Stimulated activated CD8-positive, alpha-beta memory T cell treated with anti-CD3 and anti-CD28 coated beads, Interleukin-4, amount 100 ng/mL, for 48 hours (primary cell): Measurements from ENCODE around the gene ME2.
"Not testable (repeated sequence)": the region's sequence is repeated elsewhere in the genome, so short reads cannot be mapped to it uniquely, and the experiment has no call there.

ENCODE experiments used
- DNase-seq: peaks from one replicate; pipeline ENCODE4 v3.0.0-alpha.2; 2020

Gene ME2

GRCh38 chr18:50862401-50862800, 16.5 kb upstream of the ME2 start:
- no peak for DNase-seq

- DNase-seq: no peak
Measured at GRCh38 chr18:50863840-50864375, 15.0 kb upstream of the ME2 start.

- no peak for DNase-seq
Measured at GRCh38 chr18:50866765-50867164, 12.2 kb upstream of the ME2 start.

GRCh38 chr18:50869150-50869549, 9.8 kb upstream of the ME2 start:
- DNase-seq: no peak

GRCh38 chr18:50870138-50870845, 8.6 kb upstream of the ME2 start:
- no peak for DNase-seq

GRCh38 chr18:50871846-50872245, 7.1 kb upstream of the ME2 start:
- DNase-seq: no peak

GRCh38 chr18:50875966-50876536, 2.9 kb upstream of the ME2 start:
- no peak for DNase-seq

GRCh38 chr18:50877545-50878265, 1.2 kb upstream of the ME2 start:
- no peak for DNase-seq

- peak; percentile 52 for DNase-seq
Measured at GRCh38 chr18:50879302-50880118, 592 bp downstream of the ME2 start.

GRCh38 chr18:50880119-50880465, 1.2 kb downstream of the ME2 start:
- no peak for DNase-seq

- DNase-seq: not testable (repeated sequence)
Measured at GRCh38 chr18:50880944-50881343, 2.0 kb downstream of the ME2 start.

- DNase-seq: no peak
Measured at GRCh38 chr18:50886929-50887328, 8.0 kb downstream of the ME2 start.

GRCh38 chr18:50895350-50896045, 16.6 kb downstream of the ME2 start:
- no peak for DNase-seq

- no peak for DNase-seq
Measured at GRCh38 chr18:50896093-50896492, 17.2 kb downstream of the ME2 start.

- no peak for DNase-seq
Measured at GRCh38 chr18:50898919-50899318, 20.0 kb downstream of the ME2 start.

GRCh38 chr18:50902797-50903196, 23.9 kb downstream of the ME2 start:
- no peak for DNase-seq

- no peak for DNase-seq
Measured at GRCh38 chr18:50906843-50907242, 27.9 kb downstream of the ME2 start.

GRCh38 chr18:50909261-50909660, 30.3 kb downstream of the ME2 start:
- no peak for DNase-seq

GRCh38 chr18:50911006-50911405, 32.1 kb downstream of the ME2 start:
- no peak for DNase-seq

GRCh38 chr18:50917021-50917420, 38.1 kb downstream of the ME2 start:
- DNase-seq: no peak

- DNase-seq: no peak
Measured at GRCh38 chr18:50918153-50918552, 39.2 kb downstream of the ME2 start.

- no peak for DNase-seq
Measured at GRCh38 chr18:50924372-50924771, 45.5 kb downstream of the ME2 start.

- DNase-seq: no peak
Measured at GRCh38 chr18:50926521-50926920, 47.6 kb downstream of the ME2 start.
